SIG-M5 (cell line): Measurements from ENCODE around the gene MSI2.

ENCODE experiments used
- DNase-seq: peaks from one replicate; lab custom pipeline; 2025; lab: John Stamatoyannopoulos, UW

Gene MSI2

DNA sequence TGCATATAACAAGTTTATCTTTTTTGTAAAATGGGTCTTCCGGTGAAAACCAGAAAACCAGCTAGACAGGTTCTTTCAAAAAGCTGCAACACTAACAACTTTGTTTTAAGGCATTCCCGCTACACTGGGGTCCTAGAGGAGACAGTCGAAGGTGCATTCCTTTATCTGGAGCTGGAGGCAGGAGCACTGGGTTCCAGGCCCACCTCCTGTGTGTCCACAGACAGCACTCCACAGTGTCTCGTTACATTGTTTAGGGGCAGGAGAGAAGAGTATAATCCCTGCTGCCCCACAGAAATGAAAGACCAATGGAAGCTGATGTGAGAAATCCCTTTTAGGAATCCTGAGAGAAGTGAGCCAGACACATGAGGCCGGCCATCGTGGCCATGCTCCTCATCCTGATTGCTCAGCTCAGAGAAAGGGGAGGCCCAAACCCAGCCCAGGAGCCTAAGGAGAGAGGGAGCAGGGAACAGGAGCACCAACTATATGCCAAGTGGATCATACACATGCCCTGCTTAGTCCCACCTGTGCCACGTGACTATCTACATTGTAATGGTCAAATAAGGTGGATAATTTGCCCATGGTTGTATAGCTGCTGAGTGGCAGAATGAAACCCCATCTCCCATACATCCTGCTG lies 429.3 kb downstream of the MSI2 start:
- no peak for DNase-seq

DNA sequence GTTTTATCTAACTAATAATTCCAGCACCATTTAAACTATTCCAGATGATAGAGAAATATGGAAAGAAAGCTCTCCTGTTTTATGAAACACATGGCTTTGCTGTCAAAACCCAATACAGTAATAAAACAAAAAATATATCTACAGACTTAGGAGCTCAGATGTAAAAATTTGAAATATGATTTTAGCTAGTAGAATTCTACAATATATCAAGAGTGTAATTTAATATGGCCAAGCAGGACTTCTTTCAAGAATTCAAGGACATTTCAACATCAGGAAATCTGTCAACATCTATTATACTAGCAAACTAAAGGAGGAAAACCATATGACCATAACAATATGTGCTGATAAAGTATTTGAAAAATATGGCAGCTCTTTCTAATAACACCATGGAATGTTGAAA lies 431.3 kb downstream of the MSI2 start:
- DNase-seq: no peak

DNA sequence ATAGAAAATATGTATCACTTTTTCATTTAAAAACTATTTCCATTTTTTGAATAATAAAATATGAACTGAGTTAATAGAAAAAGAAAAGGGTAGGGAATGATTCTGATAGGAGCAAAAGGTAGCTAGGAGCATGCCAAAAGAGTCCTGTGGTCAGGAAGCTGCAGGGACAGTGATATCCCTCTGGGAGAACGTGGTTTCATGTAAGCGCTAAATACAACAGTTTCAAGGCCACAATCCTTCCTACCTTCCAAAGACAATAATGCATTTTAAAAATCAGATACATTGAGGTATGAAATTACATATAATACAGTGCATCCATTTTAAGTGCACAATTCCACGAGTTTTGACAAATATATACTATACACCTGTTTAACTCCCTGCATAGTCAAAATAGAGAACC lies 432.9 kb downstream of the MSI2 start:
- no peak for DNase-seq

DNA sequence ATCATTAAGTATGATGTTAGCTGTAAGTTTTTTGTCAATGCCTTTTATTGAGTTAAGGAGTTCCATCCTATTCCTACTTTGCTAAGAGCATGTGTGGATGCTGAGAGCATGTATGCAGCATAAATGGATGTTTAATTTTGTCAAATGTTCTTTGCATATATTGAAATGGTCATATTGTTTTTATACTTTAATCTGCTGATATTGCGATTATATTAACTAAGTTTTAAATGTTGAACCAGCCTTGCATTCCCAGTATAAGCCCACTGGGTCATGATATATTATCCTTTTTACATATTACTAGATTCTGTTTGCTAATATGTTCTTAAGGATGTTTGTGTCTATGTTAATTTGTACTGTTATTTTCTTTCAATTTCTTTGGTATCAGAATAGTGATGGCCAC lies 435.6 kb downstream of the MSI2 start:
- DNase-seq: no peak

DNA sequence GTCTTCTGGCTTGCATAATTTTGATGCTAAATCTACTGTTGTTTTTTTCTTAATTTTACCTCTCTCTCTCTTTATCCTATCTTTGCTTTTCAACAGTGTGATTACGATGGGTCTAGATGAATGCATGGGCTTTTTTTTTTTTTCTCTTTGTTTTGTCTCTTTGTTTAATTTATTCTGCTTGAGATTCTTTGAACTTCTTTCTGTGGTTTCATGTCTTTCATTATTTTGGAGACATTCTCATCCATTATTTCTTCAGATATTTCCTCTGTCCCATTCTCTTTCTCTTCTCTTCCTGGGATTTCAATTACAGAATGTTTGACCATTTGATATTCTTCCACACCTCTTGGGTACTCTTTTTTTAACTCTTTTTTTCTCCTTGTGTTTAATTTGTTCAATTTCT lies 436.4 kb downstream of the MSI2 start:
- DNase-seq: no peak

DNA sequence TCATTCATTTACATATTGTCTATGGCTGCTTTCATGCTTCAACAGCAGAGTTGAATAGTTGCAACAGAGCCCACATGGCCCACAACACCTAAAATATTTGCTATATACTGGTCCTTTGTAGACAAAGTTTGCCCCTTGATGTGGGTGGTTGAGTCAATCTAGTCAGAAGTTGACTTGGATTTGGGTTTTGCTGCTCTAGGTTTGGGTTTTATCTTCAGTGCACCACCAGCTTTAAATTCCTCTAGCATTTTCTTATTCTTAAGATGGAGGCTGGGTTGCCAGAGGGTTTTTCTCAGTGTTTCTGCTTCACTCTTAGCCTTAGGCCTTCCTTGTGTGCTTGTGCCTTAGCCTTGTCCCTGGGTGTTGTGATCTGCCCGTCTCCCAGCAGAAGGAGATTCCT lies 437.7 kb downstream of the MSI2 start:
- DNase-seq: no peak

DNA sequence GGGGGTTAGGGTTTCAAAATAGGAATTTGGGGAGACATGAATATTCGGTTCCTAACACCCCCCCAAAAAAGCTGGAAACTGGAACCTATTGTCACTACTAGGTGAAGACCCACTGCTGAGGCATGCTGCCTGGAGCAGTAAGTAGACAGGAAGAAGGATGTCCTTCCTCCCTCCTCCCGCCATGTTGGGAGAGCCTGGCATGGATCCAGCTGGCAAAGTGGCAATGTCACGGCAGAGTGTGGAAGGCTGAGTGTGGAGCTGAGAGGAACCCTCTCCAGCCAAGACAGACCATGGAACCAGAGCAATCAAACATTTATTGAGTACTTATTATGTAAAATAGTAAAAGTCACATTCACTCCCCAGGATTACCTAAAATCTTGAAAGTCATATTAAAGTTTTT lies 439.7 kb downstream of the MSI2 start:
- DNase-seq: no peak

DNA sequence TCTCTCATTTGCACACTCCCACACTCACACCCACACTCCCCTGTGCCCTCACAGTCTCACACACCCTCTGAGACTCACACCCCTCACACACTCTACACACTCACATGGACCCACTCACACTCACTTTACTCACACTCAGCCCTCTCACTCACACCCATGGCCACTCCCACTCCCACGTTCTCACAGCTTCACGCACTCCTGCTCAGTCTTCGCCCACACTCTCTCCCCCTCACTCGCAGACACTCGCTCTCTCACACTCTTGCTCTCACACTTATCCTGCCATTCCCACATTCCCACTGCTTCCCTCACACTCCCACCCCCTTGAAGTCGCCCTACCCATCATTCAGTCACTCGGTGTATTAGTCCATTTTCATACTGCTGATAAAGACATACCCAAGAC lies 440.9 kb downstream of the MSI2 start:
- DNase-seq: no peak

DNA sequence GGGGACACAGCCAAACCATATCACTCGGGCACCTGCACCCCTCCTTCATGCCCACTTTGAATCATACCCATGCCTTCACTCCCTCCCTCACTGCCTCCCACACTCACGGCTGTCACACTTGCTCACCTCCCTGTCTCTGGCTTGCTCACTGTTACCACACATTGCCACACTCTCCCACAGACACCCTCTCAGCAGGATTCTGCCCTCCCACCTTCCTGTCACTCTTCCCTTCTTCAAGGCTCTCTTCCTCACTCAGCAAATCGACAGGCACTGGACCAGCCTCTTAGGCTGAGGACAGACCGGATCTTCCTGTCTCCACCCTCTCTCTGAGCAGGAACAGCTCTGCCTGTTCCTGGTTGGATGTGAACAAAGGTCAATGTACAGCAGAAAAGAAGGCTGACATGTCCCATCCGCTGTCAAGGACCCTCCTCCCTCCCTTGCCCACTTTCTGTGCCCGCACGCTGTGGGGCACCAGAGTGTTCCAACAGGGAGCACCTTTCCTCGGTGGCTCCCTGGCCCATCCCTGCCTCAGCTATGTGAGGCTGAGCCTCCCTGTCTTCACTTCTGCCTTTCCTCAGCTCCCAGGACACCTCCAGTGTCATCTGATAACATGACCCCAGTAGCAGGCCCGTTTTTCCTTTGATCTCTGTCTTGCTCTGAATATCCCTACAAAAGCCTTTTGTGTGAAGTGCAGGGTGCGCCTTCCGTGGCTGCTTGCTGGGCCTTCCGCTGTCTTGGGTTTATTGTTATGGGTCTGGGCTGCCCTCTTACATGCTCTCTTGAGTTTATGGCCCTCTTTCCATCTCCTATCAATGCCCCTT lies 441.8 kb downstream of the MSI2 start:
- no peak for DNase-seq

DNA sequence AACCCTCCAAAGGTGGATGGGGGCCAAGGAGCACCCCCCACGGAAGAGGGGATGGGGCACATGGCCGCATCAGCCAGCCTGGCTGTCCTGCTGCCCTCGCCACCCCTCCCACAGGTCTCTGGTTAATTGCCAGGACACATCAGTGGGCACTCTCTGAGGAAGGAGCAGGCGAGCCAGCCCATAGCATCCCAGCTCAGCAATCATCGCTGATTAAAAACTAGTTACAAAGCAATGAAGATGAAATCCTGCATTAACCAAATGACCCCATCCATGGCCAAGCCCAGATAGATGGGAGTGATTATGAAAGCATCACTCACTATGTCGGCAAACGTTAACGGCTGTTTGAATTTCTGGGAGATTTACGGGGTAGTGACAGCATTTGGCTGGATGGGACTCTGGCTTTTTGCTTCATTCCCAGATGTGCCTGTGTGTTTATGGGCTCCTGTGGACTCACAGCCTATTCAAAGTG lies 443.5 kb downstream of the MSI2 start:
- no peak for DNase-seq

DNA sequence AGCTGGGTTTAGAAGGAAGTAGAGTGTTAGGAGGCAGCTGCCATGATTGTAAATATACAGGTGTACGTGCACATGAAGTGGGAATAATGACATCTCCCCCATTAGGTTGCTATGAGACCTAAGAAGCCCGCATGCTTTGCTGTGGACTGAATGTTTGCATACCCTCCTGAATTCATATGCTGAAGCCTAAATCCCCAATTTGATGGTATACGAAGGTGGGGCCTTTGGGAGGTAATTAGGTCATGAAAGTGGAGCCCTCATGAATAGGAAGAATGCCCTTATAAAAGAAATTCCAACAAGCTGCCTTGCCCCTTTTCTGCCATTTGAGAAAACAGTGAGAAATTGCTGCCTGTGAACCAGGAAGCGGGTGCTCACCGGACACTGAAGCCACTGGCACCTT lies 444.8 kb downstream of the MSI2 start:
- no peak for DNase-seq

DNA sequence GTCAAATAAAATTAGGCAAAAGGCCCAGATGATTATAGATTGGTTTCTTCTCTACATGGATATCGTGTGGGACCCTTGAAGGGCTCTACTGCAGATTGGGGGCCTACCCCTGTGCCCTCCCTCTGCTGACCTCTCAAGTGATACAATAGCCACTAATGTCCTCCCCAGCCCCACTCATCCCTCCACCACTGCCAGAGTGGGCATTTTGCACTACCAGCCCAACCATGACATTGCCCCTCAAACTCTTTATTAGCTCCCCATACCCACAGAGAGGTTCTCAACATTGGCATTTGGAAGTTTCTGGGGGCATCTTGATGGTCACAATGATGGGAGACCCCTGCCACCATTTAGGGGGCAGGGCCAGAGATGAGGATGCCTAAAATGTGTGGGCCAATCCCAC lies 446.9 kb downstream of the MSI2 start:
- no peak for DNase-seq

DNA sequence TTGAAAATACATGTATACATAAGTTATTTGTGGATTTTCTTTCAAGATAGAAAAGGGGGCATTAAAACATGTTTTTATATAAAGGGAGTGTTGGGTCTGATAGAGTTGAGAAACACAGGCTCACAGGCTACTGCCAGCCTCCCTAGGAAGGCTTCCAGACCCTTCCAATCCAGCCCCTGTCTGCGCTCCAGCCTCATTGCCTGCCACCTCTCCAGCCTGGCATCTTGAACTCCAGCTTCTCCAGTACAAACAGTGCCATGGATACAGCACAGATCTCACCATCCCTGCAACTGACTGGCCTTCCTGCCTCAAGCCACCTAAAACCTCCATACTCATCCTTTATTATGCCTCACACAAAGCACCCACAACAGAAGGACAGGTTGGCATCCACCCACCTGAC lies 448.1 kb downstream of the MSI2 start:
- no peak for DNase-seq

DNA sequence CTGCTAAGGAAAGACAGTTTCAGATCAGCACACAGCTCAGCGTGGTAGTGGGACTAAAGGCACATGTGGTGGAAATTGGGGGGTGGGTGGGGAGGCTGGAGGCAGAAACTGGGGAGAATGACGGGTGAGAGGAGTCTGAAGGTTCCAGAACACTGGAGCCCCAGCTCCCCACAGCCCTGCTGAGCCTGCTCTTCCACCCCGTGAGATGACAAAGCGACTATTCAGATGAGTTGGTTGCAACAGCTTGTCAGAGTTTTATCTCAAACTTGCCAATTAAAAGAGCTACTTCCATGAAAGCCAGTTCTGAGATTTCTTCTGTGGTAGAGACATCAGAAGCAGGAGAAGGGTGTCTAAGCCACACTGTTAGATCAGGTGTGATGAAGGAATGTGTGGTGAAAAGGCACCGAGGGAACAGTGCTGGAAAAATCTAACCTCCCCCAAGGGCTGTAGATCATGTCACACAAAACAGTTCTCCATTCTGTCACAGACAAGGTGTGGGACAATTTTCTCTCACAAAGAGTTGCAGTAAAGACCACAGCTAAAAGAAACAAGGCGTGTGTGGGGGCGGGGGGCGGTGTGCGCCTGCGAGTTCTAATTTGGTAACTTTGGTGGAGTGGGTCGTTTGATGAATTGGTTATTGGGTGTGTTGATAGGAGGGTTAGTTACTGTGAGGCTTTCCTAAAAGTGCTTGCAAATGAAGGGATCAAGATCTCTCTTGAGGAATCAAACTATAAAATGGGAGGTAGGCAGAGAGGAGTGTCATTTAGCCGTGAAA lies 449.8 kb downstream of the MSI2 start:
- no peak for DNase-seq

DNA sequence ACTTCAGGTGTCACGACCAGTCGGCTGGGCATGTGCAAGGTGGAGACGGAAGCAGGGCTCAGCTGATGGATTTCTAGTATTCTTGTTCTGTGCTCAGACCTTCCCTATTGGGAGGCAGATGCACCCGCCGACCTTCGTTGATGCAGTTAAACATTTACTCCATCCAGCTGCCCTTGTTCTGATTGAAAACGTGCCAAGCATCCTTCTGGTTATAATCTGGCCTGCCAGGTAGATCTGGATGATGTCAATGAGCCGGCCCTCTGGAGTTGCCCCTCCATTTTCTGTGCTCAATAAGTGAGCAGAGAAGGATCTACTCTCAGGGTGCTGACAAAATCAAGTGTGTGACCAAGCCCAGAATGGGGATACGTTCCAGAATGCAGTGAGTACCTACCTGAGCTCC lies 450.4 kb downstream of the MSI2 start:
- DNase-seq: no peak

DNA sequence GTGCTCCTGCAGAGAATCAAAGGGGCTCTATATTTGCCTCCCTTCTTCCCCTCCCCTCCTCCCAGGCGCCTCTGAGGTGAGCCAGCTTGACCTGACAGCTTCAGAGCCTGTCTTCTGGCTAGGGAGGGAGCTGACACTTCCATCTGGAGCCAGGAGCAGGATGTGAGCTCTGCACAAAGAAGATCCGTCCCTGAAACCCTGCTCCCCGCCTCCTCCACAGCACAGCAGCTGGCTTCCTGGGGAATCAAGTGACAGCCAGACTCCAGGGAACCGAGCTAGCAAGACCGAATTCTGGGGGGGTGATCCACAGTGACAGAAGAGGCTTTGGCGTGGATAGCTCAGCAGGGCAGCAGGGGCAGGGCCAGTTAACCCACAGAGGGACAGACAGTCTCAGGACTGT lies 451.6 kb downstream of the MSI2 start:
- DNase-seq: no peak

DNA sequence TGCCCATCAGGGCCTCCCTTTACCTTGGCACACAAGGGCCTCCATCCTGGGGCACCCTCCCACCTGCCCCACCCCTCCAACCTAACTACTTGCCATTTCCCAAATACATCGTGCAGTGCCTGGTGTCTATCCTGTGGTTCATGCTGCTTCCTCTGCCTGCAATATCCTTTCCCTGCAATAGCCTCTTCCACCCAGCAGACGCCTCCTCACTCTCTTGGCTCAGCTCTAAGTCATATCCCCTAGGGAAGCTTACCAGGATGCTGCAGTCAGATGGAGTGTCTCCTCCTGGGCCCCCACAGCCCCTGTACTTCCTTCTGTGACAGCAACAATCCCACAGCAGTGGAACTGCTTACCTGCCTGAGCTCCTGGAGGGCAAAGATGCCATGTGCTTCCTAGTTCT lies 452.1 kb downstream of the MSI2 start:
- DNase-seq: no peak

DNA sequence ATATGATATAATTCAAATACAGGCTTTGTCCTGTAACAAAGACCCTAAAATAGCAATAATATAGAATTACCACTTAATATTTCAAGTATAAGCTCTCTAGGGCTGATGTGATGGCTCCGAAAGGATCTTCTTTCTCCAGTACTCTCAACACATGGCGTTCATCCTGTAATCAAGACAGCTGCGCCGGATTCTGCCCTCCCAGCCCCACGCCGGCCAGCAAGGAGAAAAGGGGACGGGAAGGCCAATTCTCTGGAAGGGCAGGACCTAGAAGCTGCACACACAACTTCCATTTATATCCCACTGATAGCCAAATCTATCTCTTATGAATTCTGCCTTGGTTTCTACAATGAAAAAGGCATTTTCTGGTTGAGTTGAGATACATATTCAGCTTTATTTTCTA lies 456.8 kb downstream of the MSI2 start:
- DNase-seq: no peak

DNA sequence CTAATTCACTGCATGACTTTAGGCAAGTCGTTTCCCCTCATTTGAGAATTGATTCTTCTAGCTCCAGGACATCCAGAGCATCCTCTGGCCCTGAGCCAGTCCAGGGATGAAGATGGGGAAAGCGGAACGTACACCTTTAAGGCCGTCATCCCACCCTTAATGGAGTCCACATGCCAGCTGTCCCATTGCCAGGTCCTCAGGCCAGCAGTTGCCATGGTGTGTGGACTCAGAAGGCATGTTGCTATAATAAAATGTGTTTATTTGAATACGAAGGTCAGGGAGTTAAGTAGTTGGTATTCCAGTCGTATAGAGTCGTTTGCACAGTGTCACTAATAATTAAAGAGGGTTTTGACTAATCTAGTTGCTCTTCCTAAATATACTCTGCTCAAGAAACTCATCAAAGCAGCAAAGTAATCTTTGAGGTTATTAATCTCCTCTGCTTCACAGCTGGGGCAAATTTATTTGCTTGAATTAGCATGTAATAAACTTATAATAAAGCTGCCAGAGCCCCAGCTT lies 458.4 kb downstream of the MSI2 start:
- DNase-seq: no peak

DNA sequence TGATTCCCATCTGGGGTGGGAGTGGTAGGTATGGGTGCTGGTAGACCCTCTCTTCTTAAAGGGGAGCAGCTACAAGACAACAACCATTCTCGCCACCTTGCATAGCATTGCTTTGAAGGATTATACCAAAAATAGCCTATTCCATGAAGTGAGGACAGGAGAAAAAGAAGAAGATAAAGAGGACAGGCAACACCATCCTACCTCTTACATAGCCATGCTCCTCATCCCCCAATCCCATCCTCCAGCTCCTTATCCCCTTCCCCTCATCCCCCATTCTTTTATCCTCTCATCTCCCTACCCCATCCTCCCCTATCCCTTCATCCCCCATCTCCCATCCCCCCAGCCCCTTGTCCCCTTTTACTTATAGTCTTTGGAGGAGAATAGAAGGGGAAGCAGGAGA lies 459.7 kb downstream of the MSI2 start:
- no peak for DNase-seq

DNA sequence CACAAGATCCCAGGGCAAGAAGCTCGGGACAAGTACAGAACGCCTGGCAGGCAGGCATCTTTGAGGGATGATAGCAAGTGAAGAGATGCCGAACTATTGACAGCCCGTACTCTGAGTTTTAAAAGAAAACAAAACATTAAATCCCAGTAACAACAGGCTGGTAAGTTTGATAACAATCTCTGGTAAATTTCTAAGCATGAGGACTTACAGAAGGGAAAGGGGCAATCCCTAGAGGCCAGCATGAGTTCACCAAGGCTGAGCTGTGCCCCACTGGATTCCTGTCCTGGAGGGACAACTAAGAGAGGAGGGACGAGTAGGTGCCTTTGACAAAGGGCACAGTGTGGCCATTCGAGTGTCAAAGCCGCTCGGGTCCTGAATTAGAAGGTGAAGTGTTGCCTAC lies 462.6 kb downstream of the MSI2 start:
- DNase-seq: no peak

DNA sequence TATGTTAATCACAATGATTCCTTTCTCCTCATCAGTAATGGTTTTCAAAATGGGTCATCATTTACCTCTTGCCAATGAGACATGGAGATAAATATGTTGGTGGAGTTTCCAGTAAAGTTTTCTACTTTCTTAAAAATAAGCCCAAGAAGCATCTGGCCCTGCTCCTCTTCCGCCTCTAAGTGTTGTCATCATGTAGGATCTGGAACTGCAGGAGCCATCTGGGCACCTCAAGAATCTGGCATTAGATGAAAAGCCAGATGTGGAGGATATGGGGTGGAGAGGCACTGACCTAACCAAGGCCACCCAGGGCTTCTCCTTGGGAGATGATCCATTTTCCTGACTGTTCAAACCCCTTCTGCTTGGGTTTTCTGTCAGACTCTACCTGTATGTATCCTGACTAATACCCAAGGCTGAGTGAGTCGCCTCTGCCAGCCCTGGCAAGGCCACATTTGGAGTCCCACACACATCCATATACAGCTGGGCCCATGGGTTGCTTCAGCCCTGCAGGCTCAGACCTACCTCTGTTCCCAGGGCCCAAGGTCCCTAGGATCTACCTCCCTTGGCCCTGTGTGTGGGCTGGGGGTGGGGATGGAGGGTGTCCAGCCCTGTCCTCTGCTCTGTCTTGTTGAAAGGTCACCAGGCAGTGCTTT lies 464.2 kb downstream of the MSI2 start:
- no peak for DNase-seq
